GM12892 (cell line): ENCODE data around the gene FRAS1.
"Not testable (repeated sequence)": the region's sequence is repeated elsewhere in the genome, so short reads cannot be mapped to it uniquely, and the experiment has no call there.

Experiments
- DNase-seq: peaks from one replicate; pipeline ENCODE4 v3.0.0; 2011; ENCODE audit not compliant: insufficient read length
- FAIRE-seq: peaks from 2 replicates; lab custom pipeline; 2011; peaks lifted over from hg19 to GRCh38; lab: Jason Lieb, UNC
- POLR2A ChIP-seq: IDR thresholded peaks from 2 replicates; pipeline ENCODE4 v1.6.1; 2011; ENCODE audit warnings: low read depth, low read length, control low read depth
- POLR2AphosphoS5 ChIP-seq: IDR thresholded peaks from 2 replicates; pipeline ENCODE4 v1.6.1; 2011; ENCODE audit warnings: low read depth, low read length, control low read depth
- TAF1 ChIP-seq: IDR thresholded peaks from 2 replicates; pipeline ENCODE4 v1.6.1; 2011; ENCODE audit warnings: low read depth, mild to moderate bottlenecking, control low read depth, low read length, borderline replicate concordance

FRAS1 gene

GRCh38 chr4:78310007-78310739 is 253.1 kb downstream of the FRAS1 start:
- no peak for TF ChIP-seq POLR2A
- FAIRE-seq, result no peak
- no peak for DNase-seq

- no peak for DNase-seq
- FAIRE-seq, result no peak
- TF ChIP-seq POLR2A (no peak), TAF1 (no peak), POLR2AphosphoS5 (no peak)
These were observed 253.6 kb downstream of the FRAS1 start for GRCh38 chr4:78310740-78311115.

DNA sequence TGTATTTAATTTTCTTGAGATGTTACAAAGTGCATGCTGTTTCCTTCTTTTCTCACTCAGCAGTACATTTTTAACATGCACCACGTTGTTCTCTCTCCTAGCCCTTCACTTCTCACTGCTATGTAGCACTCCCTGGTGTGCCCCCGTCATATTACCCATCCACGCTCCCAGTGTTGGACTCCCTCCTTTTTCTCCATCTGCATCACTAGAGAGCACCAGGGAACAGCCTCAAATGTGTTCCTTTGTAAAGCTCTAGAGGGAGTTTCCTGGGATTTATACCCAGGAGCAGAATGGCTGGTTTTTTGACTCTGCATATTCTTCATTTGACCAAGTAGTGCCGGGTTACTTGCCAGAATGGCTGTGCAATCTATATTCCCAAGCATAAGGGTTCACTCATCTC is 254.2 kb downstream of the FRAS1 start:
- DNase-seq (no peak), FAIRE-seq (no peak)
- no peak for TF ChIP-seq TAF1
- no peak for TF ChIP-seq POLR2A
- no peak for TF ChIP-seq POLR2AphosphoS5

DNA sequence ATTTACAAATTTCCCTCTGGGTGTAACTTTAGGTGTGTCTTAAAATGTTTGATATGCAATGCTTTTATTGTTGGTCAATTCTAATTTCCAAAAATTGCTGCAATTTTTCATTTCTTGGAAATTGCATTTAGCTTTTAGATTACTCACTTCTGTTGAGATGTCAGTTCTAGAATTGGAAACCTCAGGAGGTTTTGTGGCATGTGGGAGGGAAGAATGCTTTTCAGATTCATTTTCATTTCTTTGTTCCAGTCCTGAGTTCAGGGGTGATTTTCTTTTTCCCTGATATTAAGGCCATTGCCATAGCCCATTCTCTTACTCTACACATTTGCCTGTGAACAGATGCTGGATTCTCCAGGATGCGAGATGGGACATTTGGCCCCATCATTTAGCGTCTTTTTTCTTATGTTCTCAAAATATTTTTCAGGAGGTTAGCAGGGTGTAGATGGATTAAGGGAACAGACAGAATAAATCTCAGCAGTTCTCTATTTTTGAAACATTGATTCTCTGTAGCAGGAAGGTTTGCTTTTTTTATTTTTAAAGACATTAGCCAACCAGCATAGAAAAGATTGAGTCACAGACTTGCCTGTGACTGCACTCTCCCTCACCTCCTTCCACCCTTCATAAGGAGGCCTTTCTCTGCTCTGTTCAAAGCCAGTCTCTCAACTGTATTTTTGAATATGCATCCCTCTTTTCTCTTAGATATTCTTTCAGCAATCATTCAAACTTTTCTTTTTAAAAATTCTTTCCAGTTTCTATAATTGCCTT is 256.0 kb downstream of the FRAS1 start:
- no peak for DNase-seq
- TF ChIP-seq POLR2AphosphoS5 (no peak), POLR2A (no peak), TAF1 (no peak)
- no peak for FAIRE-seq

- no peak for DNase-seq
- FAIRE-seq, result no peak
- no peak for TF ChIP-seq POLR2A
- TF ChIP-seq TAF1, result no peak
These were observed 256.6 kb downstream of the FRAS1 start for GRCh38 chr4:78313754-78314120.

- TF ChIP-seq POLR2A (no peak), POLR2AphosphoS5 (no peak)
- no peak for DNase-seq
- FAIRE-seq, result no peak
These were observed 261.0 kb downstream of the FRAS1 start for GRCh38 chr4:78318126-78318525.

- no peak for FAIRE-seq
These were observed 263.3 kb downstream of the FRAS1 start for GRCh38 chr4:78320349-78320935.

GRCh38 chr4:78322032-78322431 is 264.9 kb downstream of the FRAS1 start:
- TF ChIP-seq TAF1, result no peak
- no peak for TF ChIP-seq POLR2AphosphoS5
- no peak for TF ChIP-seq POLR2A
- FAIRE-seq (no peak), DNase-seq (no peak)

More at GRCh38 chr4:78320349-78320935, 263.3 kb downstream of the FRAS1 start:
- TF ChIP-seq POLR2AphosphoS5 (no peak), TAF1 (no peak), POLR2A (no peak)
- no peak for DNase-seq

GRCh38 chr4:78323439-78323838 is 266.3 kb downstream of the FRAS1 start:
- TF ChIP-seq POLR2AphosphoS5, result no peak
- TF ChIP-seq POLR2A, result no peak
- TF ChIP-seq TAF1, result no peak
- FAIRE-seq (no peak), DNase-seq (no peak)

DNA sequence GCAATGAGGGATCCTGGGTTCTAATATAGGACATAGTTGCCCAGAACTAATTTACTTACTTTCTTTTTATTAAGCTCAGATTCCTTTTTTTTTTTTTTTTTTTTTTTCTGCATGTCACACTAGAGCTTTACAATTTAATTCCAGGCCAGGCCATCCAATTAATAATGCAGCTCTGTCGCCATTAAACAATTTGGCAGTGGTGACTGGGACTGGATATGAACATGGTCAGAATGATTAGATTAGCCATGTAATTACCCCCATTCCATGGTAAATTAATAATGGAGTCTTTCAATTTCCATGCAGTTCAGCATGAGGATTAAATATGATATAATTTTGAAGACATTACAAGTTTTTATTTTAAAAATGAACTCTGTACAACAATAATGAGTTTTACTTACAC is 267.5 kb downstream of the FRAS1 start:
- FAIRE-seq, result no peak
- TF ChIP-seq POLR2A (no peak), POLR2AphosphoS5 (no peak), TAF1 (no peak)
- DNase-seq, result no peak

- FAIRE-seq, result no peak
- no peak for DNase-seq
- TF ChIP-seq POLR2AphosphoS5 (no peak), TAF1 (no peak), POLR2A (no peak)
These were observed 268.4 kb downstream of the FRAS1 start for GRCh38 chr4:78325271-78326157.

GRCh38 chr4:78328591-78328990 is 271.5 kb downstream of the FRAS1 start:
- FAIRE-seq, DNase-seq: not testable (repeated sequence)
